ENCODE data around the gene VCAN. TPM values are rescaled to one million over a fixed set of nuclear protein-coding genes. Genes with fewer than 3 reads are reported as not detected.

Gene VCAN
- total RNA-seq, 6 experiments from 2014 or later, result 18.8 to 25.5 (median 22.5) TPM

- Mint-ChIP-seq H3K36me3 (ENCODE audit: low read depth) (no peaks in the 10 kb centered on the region), H3K9me3 (no peaks in the 10 kb centered on the region), H3K27ac (no peak overlapping the region), H3K4me1 (ENCODE audit: low read depth) (peaks cover 19% of the 10 kb centered on the region), H3K4me3 (no peak overlapping the region), H3K27me3 (ENCODE audit: insufficient read depth) (no peaks in the 10 kb centered on the region; the same call in 1 of the 2 replicates)
- TF ChIP-seq, protein P1, sequence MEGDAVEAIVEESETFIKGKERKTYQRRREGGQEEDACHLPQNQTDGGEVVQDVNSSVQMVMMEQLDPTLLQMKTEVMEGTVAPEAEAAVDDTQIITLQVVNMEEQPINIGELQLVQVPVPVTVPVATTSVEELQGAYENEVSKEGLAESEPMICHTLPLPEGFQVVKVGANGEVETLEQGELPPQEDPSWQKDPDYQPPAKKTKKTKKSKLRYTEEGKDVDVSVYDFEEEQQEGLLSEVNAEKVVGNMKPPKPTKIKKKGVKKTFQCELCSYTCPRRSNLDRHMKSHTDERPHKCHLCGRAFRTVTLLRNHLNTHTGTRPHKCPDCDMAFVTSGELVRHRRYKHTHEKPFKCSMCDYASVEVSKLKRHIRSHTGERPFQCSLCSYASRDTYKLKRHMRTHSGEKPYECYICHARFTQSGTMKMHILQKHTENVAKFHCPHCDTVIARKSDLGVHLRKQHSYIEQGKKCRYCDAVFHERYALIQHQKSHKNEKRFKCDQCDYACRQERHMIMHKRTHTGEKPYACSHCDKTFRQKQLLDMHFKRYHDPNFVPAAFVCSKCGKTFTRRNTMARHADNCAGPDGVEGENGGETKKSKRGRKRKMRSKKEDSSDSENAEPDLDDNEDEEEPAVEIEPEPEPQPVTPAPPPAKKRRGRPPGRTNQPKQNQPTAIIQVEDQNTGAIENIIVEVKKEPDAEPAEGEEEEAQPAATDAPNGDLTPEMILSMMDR (IDR thresholded peaks at IDR 0.05), result no peak
- no peak for DNase-seq
Observed at GRCh38 chr5:83517688-83518085, 46.1 kb downstream of the VCAN start.

GRCh38 chr5:83518319-83519061 lies 46.9 kb downstream of the VCAN start:
- Mint-ChIP-seq H3K36me3 (ENCODE audit: low read depth) (no peaks in the 10 kb centered on the region), H3K9me3 (no peaks in the 10 kb centered on the region), H3K27ac (no peak overlapping the region), H3K27me3 (ENCODE audit: insufficient read depth) (no peaks in the 10 kb centered on the region; the same call in 1 of the 2 replicates), H3K4me1 (ENCODE audit: low read depth) (peaks cover 15% of the 10 kb centered on the region), H3K4me3 (no peak overlapping the region)
- TF ChIP-seq, protein P1 (IDR thresholded peaks at IDR 0.05), result no peak
- no peak for DNase-seq

DNA sequence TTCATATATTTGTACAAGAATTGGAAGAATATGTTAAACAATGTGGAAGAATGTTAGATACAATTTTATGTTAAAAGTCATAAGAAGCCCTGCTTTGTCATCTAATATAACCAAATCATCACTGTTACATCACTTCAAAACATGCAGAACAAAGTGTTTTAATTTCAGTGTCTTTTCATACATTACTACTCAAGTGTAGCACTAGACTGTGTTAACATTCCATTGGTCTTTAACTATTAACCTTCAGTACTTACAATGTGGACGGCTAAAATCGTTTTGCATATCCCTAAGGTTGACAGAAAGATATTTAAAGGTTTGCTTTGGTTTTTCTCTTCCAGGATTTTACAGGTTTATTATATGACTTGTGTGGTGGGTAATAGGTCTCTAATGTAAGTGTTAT lies 50.9 kb downstream of the VCAN start:
- H3K27me3 Mint-ChIP-seq (ENCODE audit: insufficient read depth), result no peaks in the 10 kb centered on the region; the same call in 1 of the 2 replicates

GRCh38 chr5:83523929-83524328 lies 52.4 kb downstream of the VCAN start:
- Mint-ChIP-seq H3K4me3 (no peak overlapping the region), H3K27me3 (ENCODE audit: insufficient read depth) (no peaks in the 10 kb centered on the region; the same call in 1 of the 2 replicates), H3K4me1 (ENCODE audit: low read depth) (no peaks in the 10 kb centered on the region), H3K27ac (no peak overlapping the region), H3K9me3 (no peaks in the 10 kb centered on the region), H3K36me3 (ENCODE audit: low read depth) (no peaks in the 10 kb centered on the region)
- no peak for DNase-seq
- TF ChIP-seq, protein P1 (IDR thresholded peaks at IDR 0.05), result no peak

More for the DNA sequence above, 50.9 kb downstream of the VCAN start:
- TF ChIP-seq, protein P1 (IDR thresholded peaks at IDR 0.05), result no peak
- H3K9me3 Mint-ChIP-seq, result no peaks in the 10 kb centered on the region
- H3K4me3 Mint-ChIP-seq, result no peak overlapping the region
- H3K36me3 Mint-ChIP-seq (ENCODE audit: low read depth), result no peaks in the 10 kb centered on the region
- no peak overlapping the region for H3K27ac Mint-ChIP-seq
- DNase-seq, result no peak
- H3K4me1 Mint-ChIP-seq (ENCODE audit: low read depth), result peaks cover 3% of the 10 kb centered on the region

DNA sequence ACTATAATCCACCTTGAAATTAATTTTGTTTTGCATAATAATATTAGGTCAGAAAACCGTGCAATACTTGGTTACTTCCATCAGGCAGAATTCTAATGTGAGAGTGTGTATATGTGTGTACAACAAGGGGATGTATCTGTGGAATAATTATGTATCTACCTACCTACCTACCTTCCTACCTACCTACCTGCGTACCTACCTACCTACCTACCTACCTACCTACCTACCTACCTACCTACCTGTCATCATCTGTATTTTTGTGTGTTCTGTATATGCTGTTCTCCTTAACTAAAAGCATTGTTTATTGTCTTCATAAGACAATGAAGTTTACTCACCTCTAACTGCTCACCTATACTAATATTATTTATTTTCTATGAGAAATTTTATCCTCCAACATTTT lies 52.8 kb downstream of the VCAN start:
- no peak for DNase-seq
- H3K36me3 Mint-ChIP-seq (ENCODE audit: low read depth), result no peaks in the 10 kb centered on the region
- no peaks in the 10 kb centered on the region; the same call in 1 of the 2 replicates for H3K27me3 Mint-ChIP-seq (ENCODE audit: insufficient read depth)
- H3K4me3 Mint-ChIP-seq, result no peak overlapping the region
- no peak overlapping the region for H3K27ac Mint-ChIP-seq
- TF ChIP-seq, protein P1 (IDR thresholded peaks at IDR 0.05), result no peak
- H3K9me3 Mint-ChIP-seq, result no peaks in the 10 kb centered on the region
- no peaks in the 10 kb centered on the region for H3K4me1 Mint-ChIP-seq (ENCODE audit: low read depth)
